Measurements from ENCODE around the gene PIM1.
A peak's percentile ranks its signal among the peaks of the same experiment; 100 is the strongest.

GRCh38 chr6:37137201-37138090 lies 32.5 kb upstream of the PIM1 start:
- TF ChIP-seq TCF12 (IDR thresholded peaks at IDR 0.05; ENCODE audit: low read depth) = peak; percentile 63
- no peak for TF ChIP-seq RAD21 (IDR thresholded peaks at IDR 0.05; ENCODE audit: low read depth)
- no peak for TF ChIP-seq EGR1 (IDR thresholded peaks at IDR 0.05)
- peak; percentile 55 for TF ChIP-seq MAX (IDR thresholded peaks at IDR 0.05)
